Measurements from ENCODE around the gene GRM3.
"Not testable (repeated sequence)": the region's sequence is repeated elsewhere in the genome, so short reads cannot be mapped to it uniquely, and the experiment has no call there.

Gene GRM3

GRCh38 chr7:86643561-86644281 is at the start of gene GRM3:
Gene GRM3 (plus strand): TSS chr7:86643909. CDS start chr7:86765146, 121,237 bp downstream.
- no peak within 1 kb of the TSS for H3K4me3 ChIP-seq (ENCODE audit: low read depth, low read length)

DNA sequence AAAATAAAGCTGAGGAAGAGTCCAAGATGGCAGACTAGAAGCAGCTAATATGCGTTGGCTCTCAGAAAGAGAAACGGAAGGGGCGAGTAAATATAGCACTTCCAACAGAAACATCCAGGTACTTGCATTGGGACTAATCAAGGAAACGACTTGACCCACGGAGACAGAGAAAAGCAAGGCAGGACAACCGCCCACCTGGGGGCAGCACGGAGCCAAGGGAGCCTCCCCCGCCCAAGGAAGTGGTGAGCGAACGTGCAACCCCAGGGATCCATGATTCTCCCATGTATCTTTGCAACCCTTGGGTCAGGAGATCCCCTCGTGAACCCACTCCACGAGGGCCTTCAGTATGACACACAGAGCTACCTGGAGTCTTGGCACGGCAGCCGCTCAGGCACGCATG is 45.4 kb upstream of the GRM3 start:
- peak; percentile 50 for TF ChIP-seq CTCF (IDR thresholded peaks at IDR 0.05; ENCODE audit: insufficient read depth, low read depth, low read length, missing control alignments)
- peak; percentile 38 for DNase-seq (ENCODE audit: low read depth)
- H3K4me3 ChIP-seq (ENCODE audit: low read depth, low read length) = no peak overlapping the region

More at GRCh38 chr7:86643561-86644281, at the start of gene GRM3:
- DNase-seq (ENCODE audit: low read depth) = no peak
- no peak for TF ChIP-seq CTCF (IDR thresholded peaks at IDR 0.05; ENCODE audit: insufficient read depth, low read depth, low read length, missing control alignments)

- TF ChIP-seq CTCF (IDR thresholded peaks at IDR 0.05; ENCODE audit: insufficient read depth, low read depth, low read length, missing control alignments) = no peak
- DNase-seq (ENCODE audit: low read depth) = no peak
- H3K4me3 ChIP-seq (ENCODE audit: low read depth, low read length) = no peak overlapping the region
Measured at GRCh38 chr7:86598721-86599120, 45.0 kb upstream of the GRM3 start.

DNA sequence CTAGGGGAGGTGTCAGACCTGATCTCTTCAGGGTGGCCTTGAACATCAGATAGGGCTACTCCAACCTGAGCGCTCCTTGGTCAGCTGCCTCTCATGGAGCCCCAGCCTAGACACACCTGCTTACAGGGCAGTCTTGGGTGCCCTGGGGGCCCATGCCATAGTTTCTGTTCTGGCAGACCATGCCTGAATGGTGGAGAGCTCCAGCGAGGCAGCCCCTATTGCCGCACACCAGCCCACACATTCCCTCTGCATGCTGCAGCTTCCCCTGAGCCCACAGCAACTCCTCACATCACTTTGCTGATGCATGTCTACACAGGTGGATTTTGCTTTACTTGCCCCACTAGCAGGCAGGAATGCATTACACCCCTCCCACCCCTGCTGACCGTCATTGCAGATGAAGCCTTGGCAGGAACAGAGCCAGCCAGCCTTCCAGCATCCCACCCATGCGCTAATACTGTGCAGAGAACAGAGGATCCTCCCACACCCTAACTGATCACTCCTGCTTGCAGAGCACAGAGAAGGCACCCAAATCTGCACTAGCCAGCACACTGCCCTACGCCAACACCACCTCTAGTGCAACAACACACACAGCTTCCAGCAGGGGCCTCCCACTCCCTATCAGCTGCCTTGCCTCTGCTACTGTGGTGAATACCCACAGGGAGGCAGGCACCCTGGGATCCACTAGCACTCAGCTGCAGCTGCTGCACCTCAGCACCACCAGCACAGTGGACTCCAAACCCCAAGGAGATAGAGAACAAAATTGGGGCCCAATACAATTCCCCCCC is 43.0 kb upstream of the GRM3 start:
- no peak for TF ChIP-seq CTCF (IDR thresholded peaks at IDR 0.05; ENCODE audit: insufficient read depth, low read depth, low read length, missing control alignments)
- DNase-seq (ENCODE audit: low read depth) = peak; percentile 4
- H3K4me3 ChIP-seq (ENCODE audit: low read depth, low read length) = no peak overlapping the region

DNA sequence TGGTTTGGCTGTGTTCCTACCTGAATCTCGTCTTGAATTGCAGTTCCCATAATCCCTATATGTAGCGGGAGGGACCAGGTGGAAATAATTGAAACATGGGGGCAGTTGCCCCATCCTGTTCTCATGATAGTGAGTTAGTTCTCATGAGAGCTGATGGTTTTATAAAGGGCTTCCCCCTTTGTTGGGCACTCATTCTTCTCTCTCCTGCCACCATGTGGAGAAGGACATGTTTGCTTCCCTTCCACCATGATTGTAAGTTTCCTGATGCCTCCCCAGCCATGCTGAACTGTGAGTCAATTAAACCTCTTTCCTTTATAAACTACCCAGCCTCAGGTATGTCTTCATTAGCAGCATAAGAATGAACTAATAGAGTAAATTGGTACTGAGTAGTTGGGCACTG is 28.0 kb upstream of the GRM3 start:
- DNase-seq (ENCODE audit: low read depth) = peak; percentile 4
- H3K4me3 ChIP-seq (ENCODE audit: low read depth, low read length) = not testable (repeated sequence)

DNA sequence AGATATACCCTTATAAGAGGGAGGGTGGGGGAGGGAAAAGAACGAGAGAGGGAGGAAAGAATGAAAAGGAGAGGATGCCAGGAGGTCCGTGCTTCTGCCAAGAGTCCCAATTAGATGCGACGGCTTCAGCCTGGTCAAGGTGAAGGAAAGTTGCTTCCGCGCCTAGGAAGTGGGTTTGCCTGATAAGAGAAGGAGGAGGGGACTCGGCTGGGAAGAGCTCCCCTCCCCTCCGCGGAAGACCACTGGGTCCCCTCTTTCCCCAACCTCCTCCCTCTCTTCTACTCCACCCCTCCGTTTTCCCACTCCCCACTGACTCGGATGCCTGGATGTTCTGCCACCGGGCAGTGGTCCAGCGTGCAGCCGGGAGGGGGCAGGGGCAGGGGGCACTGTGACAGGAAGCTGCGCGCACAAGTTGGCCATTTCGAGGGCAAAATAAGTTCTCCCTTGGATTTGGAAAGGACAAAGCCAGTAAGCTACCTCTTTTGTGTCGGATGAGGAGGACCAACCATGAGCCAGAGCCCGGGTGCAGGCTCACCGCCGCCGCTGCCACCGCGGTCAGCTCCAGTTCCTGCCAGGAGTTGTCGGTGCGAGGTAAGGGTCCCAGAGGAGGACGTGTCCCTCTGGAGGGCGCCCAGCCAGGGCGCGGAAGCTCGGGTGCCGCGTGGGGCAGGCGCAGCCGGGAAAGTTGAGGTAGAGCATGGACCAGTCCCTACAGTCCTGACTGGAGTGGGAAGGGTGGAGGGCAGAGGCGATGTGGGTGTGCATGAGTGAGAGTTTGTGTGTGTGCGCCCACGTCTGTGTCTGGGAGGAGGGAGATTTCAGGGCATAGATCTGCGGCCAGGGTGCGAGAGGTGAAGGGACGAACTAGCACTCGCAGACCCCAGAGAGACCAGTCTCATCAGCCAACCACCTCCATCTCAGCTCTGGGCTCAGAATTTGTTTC is 844 bp downstream of the GRM3 start:
- no peak overlapping the region for H3K4me3 ChIP-seq (ENCODE audit: low read depth, low read length)
- no peak for TF ChIP-seq CTCF (IDR thresholded peaks at IDR 0.05; ENCODE audit: insufficient read depth, low read depth, low read length, missing control alignments)
- DNase-seq (ENCODE audit: low read depth) = no peak

GRCh38 chr7:86645225-86645608 is 1.5 kb downstream of the GRM3 start:
- DNase-seq (ENCODE audit: low read depth) = no peak
- H3K4me3 ChIP-seq (ENCODE audit: low read depth, low read length) = no peak overlapping the region
- TF ChIP-seq CTCF (IDR thresholded peaks at IDR 0.05; ENCODE audit: insufficient read depth, low read depth, low read length, missing control alignments) = no peak
